GM21786 (cell line): ENCODE measurements around the gene SNAPC4.

ENCODE experiments used
- ATAC-seq: cut with Tn5 transposase; IDR thresholded peaks from one replicate; pipeline ENCODE4 v1.9.1; 2021; ENCODE audit not compliant: unreplicated experiment

SNAPC4 gene

GRCh38 chr9:136392538-136393449, 7.2 kb downstream of the SNAPC4 start:
- ATAC-seq, result no peak

GRCh38 chr9:136391737-136392537, 8.0 kb downstream of the SNAPC4 start:
- no peak for ATAC-seq

GRCh38 chr9:136389396-136389795, 10.6 kb downstream of the SNAPC4 start:
- ATAC-seq, result no peak

- ATAC-seq, result no peak
These were observed 12.8 kb downstream of the SNAPC4 start for GRCh38 chr9:136387217-136387616.

- ATAC-seq, result no peak
These were observed 14.0 kb downstream of the SNAPC4 start for GRCh38 chr9:136386018-136386417.

- no peak for ATAC-seq
These were observed 15.0 kb downstream of the SNAPC4 start for GRCh38 chr9:136385015-136385414.

- no peak for ATAC-seq
These were observed 16.5 kb downstream of the SNAPC4 start for GRCh38 chr9:136383436-136383835.

- no peak for ATAC-seq
These were observed 17.9 kb downstream of the SNAPC4 start for GRCh38 chr9:136381966-136382513.

- no peak for ATAC-seq
These were observed 18.7 kb downstream of the SNAPC4 start for GRCh38 chr9:136381311-136381710.

GRCh38 chr9:136380381-136380780, 19.6 kb downstream of the SNAPC4 start:
- ATAC-seq, result no peak

GRCh38 chr9:136379891-136380290, 20.1 kb downstream of the SNAPC4 start:
- no peak for ATAC-seq

- ATAC-seq, result no peak
These were observed 20.6 kb downstream of the SNAPC4 start for GRCh38 chr9:136379401-136379800.

GRCh38 chr9:136379003-136379287, 21.0 kb downstream of the SNAPC4 start:
- ATAC-seq, result no peak

GRCh38 chr9:136378170-136379002, 21.6 kb downstream of the SNAPC4 start:
- no peak for ATAC-seq

- ATAC-seq, result no peak
These were observed 22.4 kb downstream of the SNAPC4 start for GRCh38 chr9:136377341-136378169.

- ATAC-seq, result no peak
These were observed 23.5 kb downstream of the SNAPC4 start for GRCh38 chr9:136376457-136376856.

GRCh38 chr9:136375096-136375495, 24.9 kb downstream of the SNAPC4 start:
- no peak for ATAC-seq

GRCh38 chr9:136374183-136374575, 25.8 kb downstream of the SNAPC4 start:
- no peak for ATAC-seq

- ATAC-seq, result no peak
These were observed 26.4 kb downstream of the SNAPC4 start, which contains the start of gene CARD9 for GRCh38 chr9:136373300-136374182. Gene CARD9, minus strand, starts transcription at chr9:136373669. Its CDS starts 1,591 bp downstream, at chr9:136372078.
